HepG2 (cell line): ENCODE measurements around the gene TM9SF3. TPM values are rescaled to one million over a fixed set of nuclear protein-coding genes. Genes with fewer than 3 reads are reported as not detected.

Experiments
- BRF2 ChIP-seq: sonication (generic); formaldehyde crosslinking; IDR thresholded peaks from 2 replicates; pipeline ENCODE4 v1.8.1; 2022; ENCODE audit warnings: mild to moderate bottlenecking, missing genetic modification reagents
- FOXO4 ChIP-seq: sonication (generic); formaldehyde crosslinking; conservative IDR thresholded peaks from 2 replicates; pipeline ENCODE4 v1.8.1; 2023; ENCODE audit warnings: missing genetic modification reagents
- FOXP4 ChIP-seq: sonication (generic); formaldehyde crosslinking; IDR thresholded peaks from 2 replicates; pipeline ENCODE4 v1.4.0; 2020; ENCODE audit warnings: missing genetic modification reagents
- GATA4 ChIP-seq: sonication (generic); IDR thresholded peaks from 2 replicates; pipeline ENCODE4 v1.6.1; 2016; ENCODE audit warnings: antibody characterized with exemption, low read depth, borderline replicate concordance
- IRX3 ChIP-seq: sonication (generic); formaldehyde crosslinking; IDR thresholded peaks from 2 replicates; pipeline ENCODE4 v1.8.1; 2023; ENCODE audit warnings: mild to moderate bottlenecking, low read depth, missing genetic modification reagents, borderline replicate concordance
- KDM2A ChIP-seq: sonication (generic); formaldehyde crosslinking; IDR thresholded peaks from 2 replicates; pipeline ENCODE4 v1.4.0; 2020; ENCODE audit warnings: low read depth, missing genetic modification reagents, borderline replicate concordance
- KMT2A ChIP-seq: sonication (generic); formaldehyde crosslinking; IDR thresholded peaks from 2 replicates; pipeline ENCODE4 v1.4.0; 2020; ENCODE audit warnings: missing genetic modification reagents
- MIXL1 ChIP-seq: IDR thresholded peaks from 2 replicates; pipeline ENCODE4 v1.6.1; 2016
- NR2F2 ChIP-seq: IDR thresholded peaks from 2 replicates; pipeline ENCODE4 v1.6.1; 2012; ENCODE audit warnings: low read depth, inconsistent platforms, borderline replicate concordance
- RXRA ChIP-seq: sonication (generic); formaldehyde crosslinking; IDR thresholded peaks from 2 replicates; pipeline ENCODE4 v1.5.1; 2020; ENCODE audit warnings: missing genetic modification reagents
- RXRB ChIP-seq: IDR thresholded peaks from 2 replicates; pipeline ENCODE4 v1.6.1; 2016; ENCODE audit warnings: borderline replicate concordance, missing genetic modification reagents, missing compliant biosample characterization
- TFDP1 ChIP-seq: IDR thresholded peaks from 2 replicates; pipeline ENCODE4 v1.6.1; 2016; ENCODE audit warnings: missing compliant biosample characterization, missing genetic modification reagents, borderline replicate concordance
- TRIM22 ChIP-seq: fragments of 450-650 bp; IDR thresholded peaks from 2 replicates; pipeline ENCODE4 v1.6.1; 2017
- ZBTB39 ChIP-seq: sonication (generic); formaldehyde crosslinking; IDR thresholded peaks from 2 replicates; pipeline ENCODE4 v1.5.0; 2020; ENCODE audit warnings: missing genetic modification reagents
- ZEB1 ChIP-seq: IDR thresholded peaks from 2 replicates; pipeline ENCODE4 v1.6.1; 2012; ENCODE audit warnings: mild to moderate bottlenecking, low read depth, inconsistent platforms; ENCODE audit not compliant: insufficient replicate concordance
- ZNF232 ChIP-seq: sonication (generic); formaldehyde crosslinking; IDR thresholded peaks from 2 replicates; pipeline ENCODE4 v1.4.0; 2020; ENCODE audit warnings: missing genetic modification reagents, borderline replicate concordance
- ZNF510 ChIP-seq: sonication (generic); formaldehyde crosslinking; IDR thresholded peaks from 2 replicates; pipeline ENCODE4 v1.4.0; 2020; ENCODE audit warnings: low read depth, mild to moderate bottlenecking, missing genetic modification reagents
- ZNF772 ChIP-seq: sonication (generic); formaldehyde crosslinking; IDR thresholded peaks from 2 replicates; pipeline ENCODE4 v1.5.0; 2020; ENCODE audit warnings: mild to moderate bottlenecking, missing genetic modification reagents
- ZNF777 ChIP-seq: sonication (generic); formaldehyde crosslinking; IDR thresholded peaks from 2 replicates; pipeline ENCODE4 v1.4.0; 2020; ENCODE audit warnings: missing genetic modification reagents
- polyA plus RNA-seq, 8 experiments: library from polyadenylated mRNA; depleted of rRNA in 3 of 8; stranded (reverse) in 7 of 8; unstranded in 1 of 8; fragments of >200 nt; fragmentation: Illumina TruSeq in 4 of 8; extraction: Trizol in 4 of 8; gene quantifications; 2 replicates each; pipeline versions ENCODE4 v1.2.1 to v1.2.3, GENCODE V29; 2011 to 2016; ENCODE audit warnings: low read depth in 4 of 8, missing spikeins in 1 of 8, mixed read lengths in 1 of 8; ENCODE audit not compliant: insufficient read depth in 1 of 8
- total RNA-seq, 5 experiments: library from RNA; depleted of rRNA; stranded (reverse); fragments of >200 nt; fragmentation: Illumina TruSeq; extraction: Trizol; gene quantifications; 2 replicates each; pipeline ENCODE4 v1.2.3, GENCODE V29; 2016; ENCODE audit warnings: low read depth in 1 of 5

The TM9SF3 gene
- total and polyA plus RNA-seq, 2 of the 13 experiments (the other 11 are each of a cell fraction or from before 2014, with no cell fraction given), result 43.8 to 120 TPM

- TF ChIP-seq ZEB1 (no peak), ZNF232 (CRISPR knock-in tag) (peak; percentile 30; the same call in 1 of the 2 replicates), KMT2A (no peak), GATA4 (no peak), KDM2A (CRISPR knock-in tag) (no peak), IRX3 (CRISPR knock-in tag) (no peak), FOXO4 (CRISPR knock-in tag) (no peak), NR2F2 (no peak), MIXL1 (CRISPR knock-in tag) (peak; percentile 41; the same call in 1 of the 2 replicates), TFDP1 (CRISPR knock-in tag) (no peak), RXRB (peak; percentile 83), TRIM22 (no peak), ZNF510 (CRISPR knock-in tag) (no peak), RXRA (CRISPR knock-in tag) (peak; percentile 18; the same call in 1 of the 2 replicates), ZNF777 (CRISPR knock-in tag) (no peak), ZBTB39 (no peak), ZNF772 (CRISPR knock-in tag) (no peak), FOXP4 (CRISPR knock-in tag) (no peak), BRF2 (CRISPR knock-in tag) (no peak)
These were observed 90.4 kb downstream of the TM9SF3 start (continued) for GRCh38 chr10:96496281-96496925.
